ENCODE results near the gene ANKS1B.
"Not testable (repeated sequence)": the region's sequence is repeated elsewhere in the genome, so short reads cannot be mapped to it uniquely, and the experiment has no call there.

Gene ANKS1B

DNA sequence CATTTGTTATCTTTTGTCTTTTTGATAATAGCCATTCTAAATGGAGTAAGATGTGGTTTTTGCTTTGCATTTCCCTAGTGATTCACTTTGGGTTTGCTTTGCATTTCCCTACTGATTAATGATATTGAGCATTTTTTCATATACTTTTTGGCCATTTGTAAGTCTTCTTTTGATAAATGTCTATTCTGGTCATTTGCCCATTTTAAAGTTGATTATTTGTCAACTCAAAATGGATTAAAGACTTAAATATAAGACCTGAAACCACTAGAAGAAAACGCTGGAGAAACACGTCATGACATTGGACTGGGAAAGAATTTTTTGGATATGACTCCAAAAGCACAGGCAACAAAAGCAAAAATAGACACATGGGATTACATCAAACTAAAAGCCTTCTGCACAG, 1191.6 kb downstream of the ANKS1B start:
- DNase-seq, result no peak

DNA sequence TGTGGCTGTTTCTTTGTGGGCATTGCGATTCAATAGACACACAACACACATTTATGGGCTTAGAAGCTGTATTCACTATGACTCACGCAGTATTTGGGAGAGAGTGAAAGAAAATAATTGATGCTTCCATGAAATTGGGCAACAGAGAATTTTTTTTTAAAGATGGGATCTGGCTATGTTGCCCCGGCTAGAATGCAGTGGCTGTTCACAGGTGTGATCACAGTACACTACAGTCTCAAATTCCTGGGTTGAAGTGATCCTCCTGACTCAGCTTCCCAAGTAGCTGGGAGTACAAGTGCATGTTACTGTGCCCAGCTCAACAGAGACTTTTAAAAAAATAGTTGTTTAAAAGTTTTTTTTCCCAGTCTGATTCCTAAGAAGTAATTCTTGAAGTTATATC, 1193.3 kb downstream of the ANKS1B start:
- no peak for DNase-seq

DNA sequence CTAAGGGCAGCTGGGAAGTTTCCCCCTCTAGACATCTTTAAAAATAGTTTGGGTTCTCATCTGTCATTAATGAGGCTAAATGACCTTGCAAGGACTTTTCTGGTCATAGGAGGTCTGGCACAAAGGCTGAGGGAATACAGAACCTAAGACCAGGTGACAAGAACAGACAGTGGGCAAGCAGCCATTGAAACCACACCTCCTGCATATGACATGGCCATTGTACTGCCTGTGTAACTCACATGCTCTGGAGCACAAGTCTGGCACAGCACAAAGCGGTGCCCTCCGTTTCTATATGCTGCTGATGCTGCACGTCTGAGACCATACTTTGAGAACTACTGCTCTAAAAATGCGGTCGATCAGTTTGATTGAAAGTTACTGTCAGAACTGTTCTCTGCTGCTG, 1196.3 kb downstream of the ANKS1B start:
- no peak for DNase-seq

DNA sequence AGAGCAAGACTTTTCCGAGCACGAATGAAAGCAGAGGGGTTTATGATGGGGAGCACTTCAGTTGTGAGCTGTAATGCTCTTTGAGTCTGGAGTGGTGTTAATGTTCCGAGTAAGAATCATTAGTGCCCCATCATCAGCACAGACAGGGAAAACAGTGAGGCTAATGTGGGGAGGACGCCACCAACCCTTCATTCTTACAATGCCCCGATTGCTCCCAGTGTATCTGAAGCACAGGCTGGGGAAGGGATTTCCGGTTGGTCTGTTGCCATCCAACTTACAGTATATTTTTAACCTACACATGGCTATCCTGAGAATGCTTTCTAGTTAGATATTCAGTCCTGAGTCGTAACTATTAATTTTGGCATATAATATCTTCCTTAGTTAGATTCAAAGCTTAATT, 1198.1 kb downstream of the ANKS1B start:
- DNase-seq, result no peak

DNA sequence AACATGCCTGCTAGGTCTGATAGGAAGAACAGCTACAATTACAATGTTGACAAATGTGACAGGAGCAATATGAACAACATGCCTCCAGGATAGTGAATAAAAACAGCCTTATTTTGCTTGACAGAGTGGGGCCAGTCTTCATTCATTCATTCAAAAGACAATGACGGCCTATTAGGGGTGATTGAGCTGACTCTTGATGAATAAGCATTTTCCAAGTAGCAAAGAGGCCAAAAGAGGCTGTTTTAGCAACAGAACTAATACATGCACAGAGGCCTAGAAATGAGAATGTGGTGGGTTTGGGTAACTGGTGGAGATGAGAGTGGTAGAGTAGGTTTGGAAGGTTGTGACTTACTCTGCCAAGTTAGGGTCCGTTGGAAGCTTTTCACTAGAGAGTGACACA, 1201.3 kb downstream of the ANKS1B start:
- DNase-seq, result no peak

DNA sequence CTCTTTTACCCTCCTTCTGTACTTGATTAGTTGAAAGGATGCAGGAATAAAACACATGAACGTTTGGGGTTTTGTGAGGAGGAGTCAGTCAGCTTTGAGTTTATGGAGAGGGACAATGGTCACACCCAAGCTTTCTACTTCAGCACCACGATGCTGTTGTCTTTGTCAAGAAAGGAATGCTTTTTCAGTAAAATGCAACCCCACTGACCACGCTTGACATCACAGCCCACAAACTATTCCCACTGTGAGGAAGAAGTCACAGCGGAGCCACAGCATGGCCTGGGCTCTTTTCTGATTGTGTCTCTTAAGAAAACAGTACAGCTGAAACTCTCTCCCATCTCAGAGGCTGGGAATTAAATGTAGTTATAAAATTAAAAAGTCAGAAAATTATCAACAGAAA, 1204.5 kb downstream of the ANKS1B start:
- DNase-seq, result no peak

DNA sequence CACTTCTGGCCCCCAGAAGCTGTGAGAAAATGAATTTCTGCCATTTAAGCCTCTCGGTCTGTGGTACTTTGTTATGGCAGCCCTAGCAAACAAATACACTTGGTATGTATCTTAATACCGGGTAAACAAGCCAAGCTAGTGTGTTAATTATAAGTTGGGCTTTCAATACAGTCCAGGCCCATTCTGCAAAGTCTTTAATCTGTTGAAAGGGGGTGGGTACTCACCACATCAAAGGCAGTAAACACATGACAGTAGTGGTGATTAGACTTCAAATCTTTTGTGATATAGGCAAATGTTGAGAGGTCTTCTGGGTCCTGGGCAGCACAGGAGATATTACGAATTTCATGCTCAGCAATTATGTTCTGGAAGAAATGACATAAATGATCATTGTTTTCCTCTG, 1211.9 kb downstream of the ANKS1B start:
- DNase-seq, result no peak

DNA sequence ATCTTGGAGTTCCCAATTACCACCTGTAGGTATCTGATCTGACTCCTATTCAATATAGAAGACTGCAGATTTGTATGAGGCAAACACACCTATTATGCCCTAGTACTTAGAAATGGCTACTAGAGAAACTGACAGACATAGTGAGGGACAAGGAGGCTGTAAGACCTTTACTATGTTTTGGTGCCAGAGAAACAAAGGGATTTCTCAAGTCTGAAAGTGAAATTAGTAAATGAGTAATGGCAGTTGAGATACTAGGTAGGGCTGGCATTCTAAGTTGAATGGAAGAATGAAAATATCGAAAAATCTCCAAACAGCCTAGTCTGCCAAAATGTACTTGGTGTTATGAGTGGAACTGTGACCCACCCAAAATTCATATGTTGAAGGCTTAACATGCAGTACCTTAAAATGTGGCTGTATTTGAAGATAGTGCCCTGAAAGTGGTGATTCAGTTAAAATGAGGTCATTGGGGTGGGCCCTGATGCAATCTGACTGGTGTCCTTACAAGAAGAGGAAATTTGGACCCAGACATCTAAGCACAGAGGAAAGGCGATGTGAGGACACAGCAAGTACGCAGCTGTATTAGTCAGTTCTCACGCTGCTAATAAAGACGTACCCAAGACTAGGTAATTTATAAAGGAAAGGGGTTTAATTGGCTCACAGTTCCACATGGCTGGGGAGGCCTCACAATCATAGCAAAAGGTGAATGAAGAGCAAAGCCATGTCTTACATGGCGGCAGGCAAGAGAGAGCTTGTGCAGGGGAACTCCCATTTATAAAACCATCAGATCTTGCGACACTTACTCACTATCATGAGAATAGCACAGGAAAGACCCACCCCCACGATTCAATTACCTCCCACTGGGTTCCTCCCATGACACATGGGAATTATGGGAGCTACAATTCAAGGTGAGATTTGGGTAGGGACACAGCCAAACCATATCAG, 1212.7 kb downstream of the ANKS1B start:
- DNase-seq, result no peak

DNA sequence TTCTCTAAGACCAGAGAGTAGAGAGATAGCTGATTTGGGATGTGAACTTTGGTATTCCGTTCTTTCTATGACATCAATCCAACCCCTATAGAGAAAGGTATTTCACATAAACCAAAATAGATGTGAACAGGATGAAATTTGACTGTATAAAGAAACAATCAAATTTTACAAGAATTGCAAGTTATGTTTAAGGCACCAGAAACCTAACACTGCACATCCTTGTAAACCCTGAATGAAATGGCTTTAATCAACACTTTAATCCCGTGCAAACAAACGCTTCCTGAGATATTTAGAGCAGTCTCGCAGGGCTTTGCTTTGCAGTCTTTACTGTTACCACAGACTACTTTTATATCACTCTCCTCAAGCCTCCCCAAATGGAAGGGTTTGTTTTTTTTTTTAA, 1214.5 kb downstream of the ANKS1B start:
- DNase-seq, result no peak

DNA sequence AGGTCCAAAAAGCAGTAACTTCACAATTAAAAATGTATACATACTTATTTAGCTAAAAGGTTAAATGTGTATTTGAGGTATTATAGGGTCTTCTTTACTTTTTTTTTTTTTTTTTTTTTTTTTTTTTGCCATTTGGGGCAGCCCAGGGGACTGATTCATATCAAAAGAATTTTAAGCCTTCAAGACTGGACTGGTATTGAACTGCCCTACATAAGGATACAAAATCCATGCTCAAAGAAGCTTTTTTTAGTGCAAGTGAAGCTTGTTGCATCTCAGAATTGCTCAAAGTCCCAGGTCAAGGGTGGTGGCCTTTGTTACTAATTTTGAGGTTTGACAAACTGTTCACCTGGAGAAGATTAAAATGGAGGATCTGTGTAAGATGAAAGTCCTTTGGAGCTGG, 1215.7 kb downstream of the ANKS1B start:
- no peak for DNase-seq

DNA sequence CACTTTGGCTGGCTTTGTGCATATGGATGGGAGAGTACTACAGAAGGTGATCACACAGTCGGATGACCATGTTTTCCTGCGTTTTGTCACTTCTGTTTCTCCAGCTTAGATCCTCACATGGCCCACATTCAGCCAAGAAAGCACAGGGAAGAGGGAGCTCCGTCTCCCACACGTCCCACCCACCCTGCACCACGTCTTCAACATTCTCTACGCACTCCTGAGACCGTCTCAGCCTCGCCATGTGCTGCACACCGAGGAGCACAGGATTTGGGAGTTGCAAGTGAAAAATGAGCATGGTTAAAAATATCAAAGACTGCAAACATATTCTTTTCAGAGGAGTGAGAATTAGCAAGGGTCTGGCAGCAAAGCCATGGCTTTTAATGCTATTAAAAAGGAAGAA, 1217.5 kb downstream of the ANKS1B start:
- no peak for DNase-seq

DNA sequence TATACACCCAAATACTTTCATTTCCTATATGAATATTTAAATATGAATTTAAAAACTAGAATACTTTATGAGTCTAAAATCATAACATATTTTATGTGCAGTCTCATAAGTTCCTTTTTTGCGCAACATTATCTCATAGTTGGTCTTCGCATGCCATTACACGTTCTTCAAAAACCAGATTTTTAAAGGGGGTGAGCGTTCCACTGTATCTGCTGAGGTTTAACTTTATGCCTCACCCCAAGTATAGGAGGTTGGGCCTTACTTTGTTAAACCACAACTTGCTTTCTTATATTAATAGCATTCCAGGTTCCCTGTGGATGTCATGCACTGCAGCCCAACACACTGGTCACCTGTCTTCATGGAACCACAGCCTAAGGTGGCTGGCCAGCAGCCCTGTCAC, 1221.1 kb downstream of the ANKS1B start:
- DNase-seq, result no peak

DNA sequence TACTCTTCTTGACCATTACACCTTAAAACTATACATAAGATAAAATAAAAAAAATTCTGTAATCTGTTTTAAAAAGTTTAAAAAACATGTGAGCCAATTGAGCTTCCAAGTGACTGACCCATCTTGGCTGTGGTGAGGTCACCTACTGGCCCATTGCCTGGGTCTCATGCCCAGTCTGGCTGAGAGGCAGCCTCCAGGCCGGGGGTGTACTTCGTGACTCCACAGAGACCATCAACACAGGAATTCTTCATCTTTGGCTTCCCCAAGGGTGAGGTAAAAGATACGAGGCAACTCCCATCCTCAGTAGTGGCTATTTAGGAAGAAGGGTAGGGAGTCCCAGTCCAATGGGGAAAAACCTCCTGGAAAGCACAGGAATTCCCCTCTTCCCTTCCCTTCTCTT, 1226.4 kb downstream of the ANKS1B start:
- no peak for DNase-seq

DNA sequence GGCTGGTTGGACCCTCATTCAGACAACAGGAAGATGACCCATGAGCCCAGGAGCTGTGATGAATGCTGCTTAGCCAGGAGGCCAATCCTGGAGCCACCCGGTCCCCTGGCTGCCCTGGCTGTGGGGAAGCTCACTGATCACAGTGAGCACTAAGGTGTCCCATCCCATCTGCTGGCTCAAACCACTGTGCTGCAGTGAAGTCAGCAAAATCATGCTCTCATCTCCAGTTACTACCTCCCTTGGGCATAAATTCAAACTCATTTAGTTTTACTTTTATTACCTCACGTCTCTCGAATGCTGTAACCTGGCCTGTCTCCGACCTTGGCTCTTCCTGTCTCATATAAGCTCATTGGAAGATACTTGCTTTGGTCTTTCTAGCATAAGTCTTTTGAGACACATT, 1227.3 kb downstream of the ANKS1B start:
- DNase-seq, result no peak

DNA sequence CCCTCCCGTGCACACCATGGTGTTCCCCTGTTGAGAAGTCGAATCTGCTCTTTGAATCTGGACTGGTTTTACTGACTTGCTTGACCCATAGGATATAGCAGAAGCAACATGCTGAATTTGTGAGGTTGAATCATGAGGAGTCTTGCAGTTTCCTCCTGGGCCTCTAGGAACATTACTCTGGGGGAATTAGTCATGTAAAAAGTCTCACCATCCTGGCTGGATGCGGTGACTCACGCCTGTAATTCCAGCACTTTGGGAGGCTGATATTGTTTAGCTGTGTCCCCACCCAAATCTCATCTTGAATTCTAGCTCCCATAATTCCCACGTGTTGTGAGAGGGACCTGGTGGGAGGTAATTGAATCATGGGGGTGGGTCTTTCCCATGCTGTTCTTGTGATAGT, 1228.9 kb downstream of the ANKS1B start:
- DNase-seq, result not testable (repeated sequence)

DNA sequence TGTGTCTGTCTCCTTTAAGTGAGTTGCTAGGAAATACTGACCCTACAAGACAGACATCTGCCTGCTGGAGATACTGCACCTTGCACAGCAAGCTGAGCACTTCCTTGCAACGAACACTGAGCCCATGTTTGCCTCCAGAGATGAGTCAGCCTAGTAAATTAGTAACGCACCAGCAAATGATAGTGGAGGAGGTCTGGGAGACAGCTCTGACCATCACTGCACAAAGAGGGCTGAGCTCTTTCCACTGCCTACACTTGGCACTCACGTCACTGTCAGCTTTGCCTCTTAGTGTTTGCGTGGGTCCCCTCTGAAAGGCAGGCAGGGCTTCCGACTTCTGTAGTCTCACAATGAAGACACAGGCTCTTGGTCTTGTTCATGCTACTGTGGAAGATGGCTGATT, 1230.6 kb downstream of the ANKS1B start:
- no peak for DNase-seq

DNA sequence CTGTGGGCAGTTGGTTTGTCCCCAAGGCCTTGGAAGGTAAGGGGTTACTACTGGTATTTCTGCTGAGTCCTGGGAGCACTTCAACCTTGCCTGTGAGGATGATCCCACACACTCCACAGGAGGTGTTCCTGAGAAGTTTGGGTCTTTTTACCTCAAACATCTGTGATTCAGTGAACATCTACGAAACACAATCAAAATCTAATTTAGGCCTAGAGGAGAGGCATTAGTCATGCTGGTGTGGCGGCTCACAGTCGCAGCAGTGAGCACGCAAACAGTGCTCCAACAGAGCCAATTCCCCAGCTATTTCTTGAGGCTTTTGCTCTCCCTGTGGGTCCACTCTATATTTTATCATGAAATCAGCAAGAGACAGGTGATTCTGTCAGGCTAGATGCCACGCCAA, 1232.0 kb downstream of the ANKS1B start:
- DNase-seq, result no peak

DNA sequence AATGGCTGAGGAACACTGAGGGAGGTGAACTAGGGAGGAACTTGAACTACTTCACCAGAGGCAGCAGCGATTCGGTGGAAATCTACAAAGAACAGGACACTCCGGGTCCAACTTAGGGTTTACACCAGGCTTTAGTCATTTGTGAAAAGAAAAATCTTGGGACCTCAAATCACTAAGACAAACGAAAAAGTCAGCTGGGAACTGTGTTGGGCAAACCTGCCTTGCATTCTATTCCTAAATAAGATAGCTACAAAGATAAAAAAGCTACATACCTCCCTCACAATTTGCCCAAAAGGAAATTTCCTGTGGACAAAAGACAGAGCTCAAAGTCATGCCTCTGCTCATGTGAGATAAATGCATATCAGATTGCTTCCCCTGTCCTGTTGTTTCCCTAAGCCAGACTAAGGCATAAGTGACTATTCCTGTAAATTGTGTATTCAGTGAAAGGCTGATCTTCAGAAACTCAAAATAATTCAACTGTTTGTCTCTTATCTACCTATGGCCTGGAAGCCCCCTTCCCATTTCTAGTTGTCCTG, 1233.1 kb downstream of the ANKS1B start:
- no peak for DNase-seq

DNA sequence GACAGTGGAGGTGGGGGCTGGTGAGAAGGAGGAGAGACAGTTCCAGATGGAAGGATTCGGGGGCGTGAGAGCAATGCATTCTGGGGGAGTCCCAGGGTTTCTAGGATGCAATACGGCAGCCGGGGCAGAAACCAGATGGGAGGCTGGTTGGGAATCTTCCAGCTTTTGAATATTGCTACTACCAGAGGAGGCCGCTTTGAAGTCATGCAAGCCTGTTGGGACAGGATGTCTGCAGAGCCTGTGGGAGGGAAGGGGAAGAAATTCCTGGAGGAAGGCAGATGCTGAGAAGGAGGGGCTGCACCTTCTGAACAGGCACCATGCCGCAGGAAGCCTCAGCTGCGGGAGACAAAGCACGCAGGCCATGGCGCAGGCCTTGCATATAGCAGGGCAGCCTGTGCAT, 1234.2 kb downstream of the ANKS1B start:
- DNase-seq, result no peak

DNA sequence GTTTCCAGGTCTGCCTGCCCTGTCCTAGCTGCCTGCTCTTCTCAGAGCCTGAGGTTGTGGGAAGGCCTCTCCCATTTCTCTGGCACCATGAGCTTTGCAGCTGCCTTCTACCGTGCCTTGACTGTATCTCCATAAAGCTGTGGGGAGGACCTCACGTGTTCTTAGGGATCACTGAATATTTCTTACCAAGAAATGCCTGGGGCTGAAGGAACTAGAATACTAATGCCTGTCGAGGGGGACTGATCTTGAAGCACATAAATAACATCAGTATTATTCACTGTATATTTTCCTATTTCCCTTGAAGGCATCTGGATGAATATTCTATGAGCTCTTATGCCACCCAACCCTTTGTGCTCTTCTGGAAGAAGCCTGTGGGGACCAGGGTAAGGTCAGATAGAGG, 1236.3 kb downstream of the ANKS1B start:
- no peak for DNase-seq

DNA sequence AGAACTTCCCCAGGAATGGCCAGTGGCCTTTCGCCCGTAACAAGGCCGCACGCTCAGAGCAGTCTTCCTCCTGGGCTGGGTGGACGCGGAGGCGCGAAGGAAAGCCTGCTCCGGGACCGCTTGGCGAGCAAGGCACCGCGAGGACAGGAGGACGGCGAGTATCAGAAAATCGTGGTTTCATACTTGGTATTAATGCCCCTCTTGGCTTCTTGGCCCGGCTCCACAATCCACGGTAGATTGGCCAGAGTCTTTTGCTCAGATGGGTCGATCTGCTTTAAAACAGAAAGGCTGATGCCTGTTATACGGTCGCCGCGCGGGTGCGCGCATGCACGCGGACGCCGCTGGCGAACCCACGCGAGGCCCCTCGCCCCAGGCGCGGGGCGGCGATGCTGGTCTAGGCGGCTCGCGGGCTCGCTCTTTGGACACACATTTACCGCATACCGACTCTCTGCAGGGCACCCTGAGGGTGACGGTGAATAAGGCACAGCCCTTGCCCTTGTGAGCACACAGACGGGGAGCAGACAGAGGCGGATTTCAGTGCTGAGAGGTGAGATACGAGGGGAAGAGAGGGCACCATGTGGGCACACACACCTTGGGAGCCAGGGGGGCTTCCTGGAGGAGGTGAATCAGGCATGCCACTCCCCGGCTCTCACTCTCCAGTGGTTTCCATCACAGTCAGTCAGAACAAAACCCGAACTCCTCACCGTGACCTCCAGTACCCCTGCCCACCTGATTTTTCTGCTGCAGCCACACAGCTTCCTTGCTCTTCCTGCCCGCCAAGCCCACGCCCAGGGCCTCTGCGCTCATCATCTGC, 1239.0 kb downstream of the ANKS1B start:
- peak in 1 of 2 donors; percentile 28 for DNase-seq

DNA sequence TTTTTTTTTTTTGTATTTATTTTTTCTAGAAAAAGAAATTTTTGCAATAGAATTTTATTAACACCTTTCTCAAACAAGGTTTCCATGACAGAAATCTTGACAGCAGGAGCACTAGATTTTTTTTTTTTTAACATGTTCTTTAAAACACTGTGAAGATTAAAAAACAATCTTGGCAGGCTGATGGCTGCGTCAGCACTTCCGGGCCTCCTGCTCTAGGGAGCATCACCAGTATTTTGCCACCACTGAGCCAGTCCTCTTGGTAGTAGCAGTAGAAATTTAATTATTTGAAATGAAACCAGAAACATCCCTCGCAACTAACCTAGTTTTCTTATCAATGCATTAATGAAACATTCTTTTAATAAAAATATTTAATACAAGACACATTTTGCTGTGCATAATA, 1240.1 kb downstream of the ANKS1B start:
- peak in 1 of 2 donors; percentile 20 for DNase-seq

DNA sequence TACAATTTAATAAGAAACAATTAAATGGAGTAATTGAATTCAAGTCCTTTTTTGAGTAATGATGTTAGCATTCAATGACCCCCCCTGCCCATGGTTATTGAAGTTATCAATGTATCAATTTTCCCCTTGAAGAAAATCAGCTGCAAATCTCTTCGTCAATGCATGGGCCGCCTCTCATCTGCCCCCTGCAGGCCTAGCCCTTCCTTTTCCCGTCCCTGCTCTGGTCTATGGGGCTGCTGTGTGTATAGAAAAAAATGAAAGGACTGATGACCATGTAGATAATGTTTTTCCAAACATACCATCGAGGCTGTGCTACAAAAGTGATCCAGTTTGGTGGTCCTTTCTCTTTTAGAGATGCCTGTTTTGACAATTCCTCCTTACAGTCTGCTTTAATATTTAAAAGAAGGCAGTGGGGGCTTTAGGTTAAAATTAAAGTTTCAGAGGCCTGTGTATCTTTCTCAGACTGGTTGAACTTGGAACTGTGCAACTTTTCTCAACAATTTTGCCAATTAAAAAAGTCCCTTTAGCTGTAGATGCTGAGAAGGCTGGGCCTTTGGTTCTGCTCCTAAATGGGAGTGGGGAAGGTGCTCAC, 1241.3 kb downstream of the ANKS1B start:
- DNase-seq, result peak in 1 of 2 donors; percentile 32
